ENCODE data around the gene GFPT1.
"Not testable (repeated sequence)": the region's sequence is repeated elsewhere in the genome, so short reads cannot be mapped to it uniquely, and the experiment has no call there.

GFPT1 gene

DNA sequence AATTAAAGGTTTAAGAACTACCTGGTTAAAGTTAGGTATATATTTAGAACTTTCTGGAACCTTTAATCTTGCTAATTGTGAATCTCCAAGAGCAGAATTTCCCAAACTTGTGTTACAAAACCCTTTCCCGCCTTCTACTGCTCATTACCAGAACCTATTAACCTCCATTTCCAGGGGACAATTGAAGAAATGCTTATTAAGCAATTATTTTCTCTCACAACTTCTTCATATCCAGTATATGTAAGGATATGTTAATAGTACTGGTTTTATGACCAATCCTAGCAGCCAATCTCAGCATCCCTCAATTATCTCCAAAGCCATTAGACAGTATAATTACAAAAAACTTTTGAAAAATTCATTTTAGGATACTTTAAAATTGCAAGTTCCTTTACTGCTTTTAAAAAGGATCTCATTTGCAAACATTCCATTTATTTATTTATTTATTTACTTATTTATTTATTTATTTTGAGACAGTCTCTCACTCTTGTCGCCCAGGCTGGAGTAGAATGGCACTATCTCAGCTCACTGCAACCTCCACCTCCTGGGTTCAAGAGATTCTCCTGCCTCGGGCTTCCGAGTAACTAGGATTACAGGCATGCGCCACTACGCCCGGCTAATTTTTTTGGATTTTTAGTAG lies 3.7 kb downstream of the GFPT1 start:
- DNase-seq, result no peak

DNA sequence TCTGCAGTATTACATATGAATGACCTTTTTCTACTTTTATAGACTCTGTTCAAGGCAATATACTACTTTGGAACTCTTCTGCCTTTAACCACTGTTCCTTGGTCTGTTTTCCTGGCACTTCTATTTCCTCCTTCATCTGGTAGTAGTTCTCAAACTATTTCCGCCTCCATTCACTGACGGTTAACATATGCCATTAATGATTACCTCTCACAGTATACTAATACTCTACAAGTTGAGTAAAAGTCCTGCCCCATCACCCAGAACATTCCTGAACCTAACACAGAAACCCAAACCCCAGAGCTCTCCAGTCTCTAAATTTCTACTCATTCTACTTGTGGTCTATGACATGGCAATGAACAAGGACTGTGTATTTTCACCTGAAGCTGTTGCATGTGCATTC lies 4.5 kb downstream of the GFPT1 start:
- no peak for DNase-seq

DNA sequence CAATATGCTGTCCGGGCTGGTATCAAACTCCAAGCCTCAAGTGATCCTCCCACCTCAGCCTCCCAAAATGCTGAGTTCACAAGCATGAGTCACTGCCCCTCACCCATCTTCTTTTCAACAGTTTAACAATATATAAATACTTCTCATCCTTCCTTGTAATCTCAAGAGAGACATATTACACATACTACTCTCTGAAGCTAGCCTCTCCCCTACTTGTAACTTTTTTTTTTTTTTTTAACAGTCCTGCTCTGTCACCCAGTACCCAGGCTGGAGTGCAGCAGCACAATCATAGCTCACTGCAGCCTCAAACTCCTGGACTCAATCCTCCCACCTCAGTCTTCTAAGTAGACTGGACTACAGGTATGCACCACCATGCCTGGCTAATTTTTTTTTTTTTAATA lies 5.7 kb downstream of the GFPT1 start:
- DNase-seq, result no peak

GRCh38 chr2:69380072-69380917 lies 6.7 kb downstream of the GFPT1 start:
- no peak for DNase-seq

- no peak for DNase-seq
Observed at GRCh38 chr2:69376403-69376802, 10.6 kb downstream of the GFPT1 start.

GRCh38 chr2:69375494-69376353 lies 11.3 kb downstream of the GFPT1 start:
- peak; percentile 28 to 67 for DNase-seq

DNA sequence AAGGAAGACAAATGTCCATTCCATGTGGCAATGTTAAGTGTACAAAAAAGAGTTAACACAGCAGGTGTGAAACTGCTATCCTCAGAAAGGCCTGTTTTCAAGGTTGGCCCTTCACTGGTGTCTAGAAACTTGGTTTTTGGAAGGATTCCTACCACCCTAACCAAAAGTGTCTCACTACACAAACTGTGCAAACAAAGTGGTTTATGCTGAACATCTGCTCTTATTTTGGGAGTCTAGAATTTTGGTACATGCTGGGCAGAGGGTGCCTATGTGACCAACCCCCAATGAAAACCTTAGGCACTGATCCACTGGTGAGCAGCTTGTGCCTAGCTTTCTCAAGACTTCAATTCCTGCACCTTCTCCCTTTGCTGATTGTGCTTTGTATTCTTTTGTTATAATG lies 14.3 kb downstream of the GFPT1 start:
- DNase-seq, result no peak

GRCh38 chr2:69369802-69370201 lies 17.2 kb downstream of the GFPT1 start:
- no peak for DNase-seq

DNA sequence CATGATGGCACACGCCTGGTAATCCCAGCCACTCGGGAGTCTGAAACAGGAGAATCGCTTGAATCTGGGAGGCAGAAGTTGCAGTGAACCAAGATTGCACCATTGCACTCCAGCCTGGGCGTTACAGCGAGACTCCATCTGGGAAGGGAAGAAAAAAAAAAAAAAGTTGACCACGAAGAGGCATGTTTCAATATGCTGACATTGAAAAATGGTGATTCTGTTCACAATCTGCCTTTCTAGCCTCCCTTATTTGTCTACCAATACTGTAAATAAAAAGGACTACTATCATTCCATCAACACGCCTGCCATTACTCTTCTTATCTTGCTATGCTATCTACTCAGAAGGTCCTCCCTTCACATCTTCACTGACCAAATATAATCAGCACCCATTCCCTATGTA lies 18.4 kb downstream of the GFPT1 start:
- no peak for DNase-seq

DNA sequence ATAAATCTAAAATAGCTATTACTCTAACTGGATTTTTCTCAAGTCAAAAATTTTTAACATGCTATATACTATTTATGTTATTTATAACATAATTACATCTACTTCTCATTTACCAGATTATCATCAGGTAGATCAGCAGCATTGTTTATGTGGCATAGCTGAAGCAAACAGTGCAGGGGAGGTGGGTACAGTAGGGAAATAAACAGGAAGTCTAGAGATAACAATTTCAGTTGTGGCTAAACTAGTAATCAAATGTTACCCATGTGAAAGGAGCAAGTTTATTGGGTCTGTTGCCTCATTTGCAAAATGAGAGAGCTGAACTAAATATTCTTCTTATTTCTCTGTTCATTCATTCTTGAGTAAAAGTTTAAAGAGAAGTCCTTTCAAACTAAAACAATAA lies 27.7 kb downstream of the GFPT1 start:
- DNase-seq, result no peak

GRCh38 chr2:69358914-69359313 lies 28.1 kb downstream of the GFPT1 start:
- DNase-seq, result no peak

GRCh38 chr2:69356471-69356870 lies 30.6 kb downstream of the GFPT1 start:
- no peak for DNase-seq

- DNase-seq, result not testable (repeated sequence)
Observed at GRCh38 chr2:69354976-69355375, 32.1 kb downstream of the GFPT1 start.

- DNase-seq, result no peak
Observed at GRCh38 chr2:69353360-69353759, 33.7 kb downstream of the GFPT1 start.

GRCh38 chr2:69348781-69349180 lies 38.2 kb downstream of the GFPT1 start:
- no peak for DNase-seq

GRCh38 chr2:69345434-69345833 lies 41.6 kb downstream of the GFPT1 start:
- DNase-seq, result no peak

GRCh38 chr2:69344305-69344704 lies 42.7 kb downstream of the GFPT1 start:
- DNase-seq, result no peak

GRCh38 chr2:69340101-69340775 lies 46.8 kb downstream of the GFPT1 start:
- DNase-seq, result no peak

DNA sequence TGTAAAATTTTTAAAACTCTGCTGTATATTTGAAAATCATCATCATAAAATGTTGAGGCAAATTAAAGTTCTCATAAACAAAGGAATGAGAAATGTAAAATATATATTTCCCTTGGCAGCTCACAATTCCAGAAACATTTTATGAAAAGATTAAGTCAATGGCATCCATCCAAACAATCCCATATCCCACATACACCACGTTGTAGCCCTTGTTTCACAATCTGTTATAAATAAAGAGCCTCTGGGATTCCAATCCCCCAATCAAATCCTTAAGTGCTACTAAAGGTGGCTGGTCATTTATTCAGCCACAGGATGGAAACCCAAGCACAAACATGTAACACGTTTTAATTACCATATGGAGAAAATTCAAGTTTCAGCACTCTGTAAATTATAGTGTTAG lies 51.7 kb downstream of the GFPT1 start:
- no peak for DNase-seq

- no peak for DNase-seq
Observed at GRCh38 chr2:69333352-69333751, 53.7 kb downstream of the GFPT1 start.

- no peak for DNase-seq
Observed at GRCh38 chr2:69330781-69331180, 56.2 kb downstream of the GFPT1 start.

GRCh38 chr2:69322631-69323030 lies 64.4 kb downstream of the GFPT1 start:
- no peak for DNase-seq

DNA sequence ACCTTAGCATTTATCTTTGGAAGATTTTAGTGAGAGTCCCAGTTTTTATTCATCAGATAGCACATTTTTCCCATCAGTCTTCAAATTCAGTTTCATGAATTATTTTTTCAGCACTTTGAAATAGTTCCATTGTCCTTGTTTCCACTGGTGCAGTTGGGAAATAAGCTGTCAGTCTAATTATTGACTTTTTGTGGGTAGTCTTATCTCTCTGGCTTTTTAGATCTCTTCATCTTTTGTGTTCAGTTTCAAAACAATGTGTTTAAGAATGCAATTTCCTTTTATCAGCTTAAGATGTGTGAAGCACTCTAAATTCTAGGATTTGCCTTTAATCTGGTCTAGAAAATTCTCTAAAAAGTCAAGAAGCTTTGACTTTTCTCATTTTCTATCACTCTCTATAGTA lies 70.5 kb downstream of the GFPT1 start:
- DNase-seq, result no peak

Data from NCI-H526 (cell line).